GM23248 (cell line): Measurements from ENCODE around the gene ZNF346. TPM values are rescaled to one million over a fixed set of nuclear protein-coding genes. Genes with fewer than 3 reads are reported as not detected.
A peak's percentile ranks its signal among the peaks of the same experiment; 100 is the strongest.

ENCODE experiments used
- DNase-seq: peaks from one replicate; pipeline ENCODE4 v3.0.0-alpha.2; 2015
- H2AFZ ChIP-seq: fragments of 200-600 bp; sonication (generic); 2 replicates; pipeline ENCODE4 v1.6.1; 2016; ENCODE audit warnings: antibody characterized with exemption
- H3F3A ChIP-seq: fragments of 200-600 bp; sonication (generic); 2 replicates; pipeline ENCODE4 v1.6.1; 2016; ENCODE audit warnings: mild to moderate bottlenecking, antibody characterized with exemption, mixed run types; ENCODE audit not compliant: insufficient read depth
- H3K27ac ChIP-seq: fragments of 200-600 bp; sonication (generic); 2 replicates; pipeline ENCODE4 v1.5.1; 2016; ENCODE audit warnings: mild to moderate bottlenecking
- H3K27me3 ChIP-seq: fragments of 200-600 bp; sonication (generic); replicated peaks from 2 replicates; pipeline ENCODE4 v1.6.1; 2016; ENCODE audit warnings: mild to moderate bottlenecking; ENCODE audit not compliant: insufficient read depth
- H3K36me3 ChIP-seq: fragments of 200-600 bp; sonication (generic); 2 replicates; pipeline ENCODE4 v1.6.1; 2016; ENCODE audit warnings: low read depth, mild to moderate bottlenecking
- H3K4me1 ChIP-seq: fragments of 200-600 bp; sonication (generic); 2 replicates; pipeline ENCODE4 v1.6.1; 2016; ENCODE audit warnings: mild to moderate bottlenecking; ENCODE audit not compliant: insufficient read depth
- H3K4me2 ChIP-seq: fragments of 200-600 bp; sonication (generic); one replicate; pipeline ENCODE4 v1.6.1; 2016; ENCODE audit warnings: mild to moderate bottlenecking; ENCODE audit not compliant: unreplicated experiment
- H3K4me3 ChIP-seq: fragments of 200-600 bp; sonication (generic); 2 replicates; pipeline ENCODE4 v1.5.1; 2016; ENCODE audit warnings: mild to moderate bottlenecking
- H3K79me2 ChIP-seq: fragments of 200-600 bp; sonication (generic); 2 replicates; pipeline ENCODE4 v1.6.1; 2016; ENCODE audit warnings: mild to moderate bottlenecking; ENCODE audit not compliant: insufficient read depth
- H3K9ac ChIP-seq: fragments of 200-600 bp; sonication (generic); 2 replicates; pipeline ENCODE4 v1.6.1; 2016; ENCODE audit warnings: mild to moderate bottlenecking
- H3K9me2 ChIP-seq: fragments of 200-600 bp; sonication (generic); 2 replicates; pipeline ENCODE4 v1.6.1; 2016; ENCODE audit warnings: mixed run types, mild to moderate bottlenecking, moderate library complexity; ENCODE audit not compliant: insufficient read depth
- H3K9me3 ChIP-seq: fragments of 200-600 bp; sonication (generic); one replicate; pipeline ENCODE4 v1.6.1; 2017; ENCODE audit warnings: low read depth
- H4K20me1 ChIP-seq: fragments of 200-600 bp; sonication (generic); 2 replicates; pipeline ENCODE4 v1.6.0; 2016; ENCODE audit not compliant: insufficient read depth
- EZH2 ChIP-seq: fragments of 200-600 bp; sonication (generic); IDR thresholded peaks from 2 replicates; pipeline ENCODE4 v1.6.1; 2018; ENCODE audit warnings: antibody characterized with exemption, mild to moderate bottlenecking; ENCODE audit not compliant: insufficient read depth, poor library complexity, severe bottlenecking
- EZH2phosphoT487 ChIP-seq: fragments of 200-600 bp; sonication (generic); IDR thresholded peaks from 2 replicates; pipeline ENCODE4 v1.6.1; 2018; ENCODE audit warnings: antibody characterized with exemption, moderate library complexity, mild to moderate bottlenecking, low read depth; ENCODE audit not compliant: insufficient read depth
- WGBS, 2 experiments: methylation state at CpG; one replicate each; pipeline ENCODE4 v1.1.6; 2015 to 2017; ENCODE audit warnings: low lambda C conversion rate in 2 of 2, low coverage in 1 of 2; ENCODE audit errors: missing lambda C conversion rate in 2 of 2; 5-methylcytosine and 5-hydroxymethylcytosine counted together
- in situ Hi-C: fragments of 300-500 bp; cut with MboI; formaldehyde crosslinking; loops from 2 replicates; pipeline ENCODE4 v1.15.0; 2020
- polyA plus RNA-seq: library from polyadenylated mRNA; unstranded; fragments of >200 nt; fragmentation: Nextera tagmentation; extraction: Ambion mirVana; gene quantifications from 2 replicates; pipeline ENCODE4 v1.2.1, GENCODE V29; 2016
- total RNA-seq: library from RNA; depleted of rRNA; stranded (reverse); fragments of >200 nt; shearing (Covaris generic); gene quantifications from 2 replicates; pipeline ENCODE4 v1.2.3, GENCODE V29; 2014

Gene ZNF346
- total and polyA plus RNA-seq, 2 experiments from 2014 or later = 13.5 to 14.8 TPM

DNA sequence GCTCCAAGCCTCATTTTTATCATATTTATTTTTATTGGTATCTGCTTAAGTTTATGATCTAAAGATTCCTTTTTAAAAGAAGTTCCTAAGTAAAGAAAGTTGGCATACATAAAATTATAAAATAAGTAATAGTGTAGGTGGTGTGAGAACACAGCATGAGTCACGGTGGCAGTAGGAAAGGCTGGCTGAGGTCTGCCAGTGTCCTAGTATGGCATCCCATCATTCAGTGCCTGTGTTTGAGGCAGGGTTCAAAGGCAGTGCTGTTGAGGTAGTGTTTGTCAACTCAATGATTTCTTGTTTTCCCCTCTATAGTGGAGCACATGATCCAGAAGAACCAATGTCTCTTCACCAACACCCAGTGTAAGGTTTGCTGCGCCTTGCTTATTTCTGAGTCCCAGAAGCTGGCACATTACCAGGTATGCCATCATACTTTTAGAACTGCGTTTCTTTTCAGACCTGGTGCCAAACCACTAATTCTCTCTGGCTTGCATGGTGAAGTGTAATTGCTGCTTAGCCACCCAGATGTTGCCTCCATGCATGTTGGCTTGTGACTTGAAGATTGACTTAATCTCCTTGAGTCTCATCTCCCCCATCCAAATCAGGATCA lies 18.4 kb downstream of the ZNF346 start:
- peak; percentile 89 for DNase-seq
- H3K79me2 ChIP-seq = peaks cover 35% of the 10 kb centered on the region
- no peak overlapping the region for H3K4me3 ChIP-seq
- peak overlapping the region; percentile 32 for H3K4me2 ChIP-seq
- peak overlapping the region; percentile 44 for H3K27ac ChIP-seq
- no peaks in the 10 kb centered on the region for H3K27me3 ChIP-seq
- peaks cover 30% of the 10 kb centered on the region; the same call in 1 of the 2 replicates for H3K36me3 ChIP-seq
- no peak for TF ChIP-seq EZH2
- no peak for TF ChIP-seq EZH2phosphoT487
- no peaks in the 10 kb centered on the region for H3K9me3 ChIP-seq
- no peak overlapping the region for H3K9ac ChIP-seq
- H2AFZ ChIP-seq = no peak overlapping the region
- in situ Hi-C loops = no loop called here
- H3K4me1 ChIP-seq = peaks cover 19% of the 10 kb centered on the region
- H4K20me1 ChIP-seq = peaks cover 3% of the 10 kb centered on the region; the same call in 1 of the 2 replicates
- peaks cover 23% of the 10 kb centered on the region for H3F3A ChIP-seq
- H3K9me2 ChIP-seq = no peaks in the 10 kb centered on the region
- 34 to 47% methylated on average over 3 of the region's 3 CpGs for WGBS, 2 experiments

- DNase-seq = peak; percentile 45
- H3K9ac ChIP-seq = no peak overlapping the region
- no peaks in the 10 kb centered on the region for H3K9me2 ChIP-seq
- H3F3A ChIP-seq = peaks cover 23% of the 10 kb centered on the region
- TF ChIP-seq EZH2 = no peak
- no peak for TF ChIP-seq EZH2phosphoT487
- no peak overlapping the region for H3K4me3 ChIP-seq
- WGBS, 2 experiments = 94 to 95% methylated on average over 2 of the region's 2 CpGs
- no peaks in the 10 kb centered on the region for H3K9me3 ChIP-seq
- no peak overlapping the region for H2AFZ ChIP-seq
- H3K27ac ChIP-seq = peak overlapping the region; percentile 44
- in situ Hi-C loops = no loop called here
- peaks cover 25% of the 10 kb centered on the region for H3K79me2 ChIP-seq
- H3K4me1 ChIP-seq = peaks cover 19% of the 10 kb centered on the region
- H4K20me1 ChIP-seq = peaks cover 3% of the 10 kb centered on the region; the same call in 1 of the 2 replicates
- H3K36me3 ChIP-seq = peaks cover 30% of the 10 kb centered on the region; the same call in 1 of the 2 replicates
- no peaks in the 10 kb centered on the region for H3K27me3 ChIP-seq
- H3K4me2 ChIP-seq = no peak overlapping the region
Measured at GRCh38 chr5:177041936-177042335, 19.4 kb downstream of the ZNF346 start.

DNA sequence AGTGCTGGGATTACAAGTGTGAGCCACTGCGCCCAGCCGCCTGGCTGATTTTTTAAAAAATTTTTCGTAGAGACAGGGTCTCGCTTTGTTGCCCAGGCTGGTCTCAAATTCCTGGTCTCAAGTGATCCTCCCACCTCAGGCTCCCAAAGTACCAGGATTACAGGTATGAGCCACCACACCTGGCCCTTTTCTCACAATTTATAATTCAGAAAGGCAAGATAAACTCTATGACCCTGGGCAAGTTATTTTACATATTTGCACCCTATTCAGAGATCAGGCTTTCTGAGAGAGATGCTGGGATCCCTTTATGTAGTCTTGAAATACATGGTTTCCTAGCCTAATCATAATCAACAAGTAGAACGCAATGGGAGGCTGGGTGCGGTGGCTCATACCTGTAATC lies 20.6 kb downstream of the ZNF346 start:
- no peak for DNase-seq
- no peak overlapping the region for H3K4me3 ChIP-seq
- H3K79me2 ChIP-seq = peaks cover 17% of the 10 kb centered on the region
- peaks cover 30% of the 10 kb centered on the region; the same call in 1 of the 2 replicates for H3K36me3 ChIP-seq
- 93 to 96% methylated on average over 6 of the region's 6 CpGs for WGBS, 2 experiments
- no peak overlapping the region for H3K4me2 ChIP-seq
- H3K9me3 ChIP-seq = no peaks in the 10 kb centered on the region
- no peak overlapping the region for H3K9ac ChIP-seq
- H3K9me2 ChIP-seq = no peaks in the 10 kb centered on the region
- H4K20me1 ChIP-seq = peaks cover 3% of the 10 kb centered on the region; the same call in 1 of the 2 replicates
- H3K27ac ChIP-seq = no peak overlapping the region
- TF ChIP-seq EZH2 = no peak
- TF ChIP-seq EZH2phosphoT487 = no peak
- in situ Hi-C loops = no loop called here
- H2AFZ ChIP-seq = no peak overlapping the region
- H3K4me1 ChIP-seq = peaks cover 19% of the 10 kb centered on the region
- H3F3A ChIP-seq = peaks cover 23% of the 10 kb centered on the region
- H3K27me3 ChIP-seq = no peaks in the 10 kb centered on the region

DNA sequence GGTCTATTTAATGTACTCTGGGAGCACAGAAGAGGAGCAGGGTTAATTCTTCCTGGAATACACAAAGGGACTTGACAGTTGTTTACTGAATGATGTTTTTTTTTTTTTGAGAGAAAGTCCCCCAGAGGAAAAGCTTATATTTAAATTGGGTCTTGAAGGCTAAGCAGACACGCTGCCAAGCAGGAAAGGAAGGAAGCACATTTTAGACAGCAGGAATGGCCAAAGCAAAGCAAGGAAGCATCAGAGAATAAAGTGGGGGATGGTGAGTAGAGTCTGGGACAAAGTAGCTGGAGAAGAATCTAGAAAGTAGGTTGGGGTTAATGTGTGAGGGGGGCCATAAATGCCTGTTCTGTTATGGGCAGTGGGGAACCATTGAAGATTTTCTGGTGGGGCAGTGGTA lies 21.5 kb downstream of the ZNF346 start:
- Histone ChIP-seq H3K9me2 (no peaks in the 10 kb centered on the region), H3K9me3 (no peaks in the 10 kb centered on the region), H3K4me1 (peaks cover 19% of the 10 kb centered on the region), H3K27me3 (no peaks in the 10 kb centered on the region), H3K36me3 (peaks cover 30% of the 10 kb centered on the region; the same call in 1 of the 2 replicates), H3K27ac (no peak overlapping the region), H4K20me1 (peaks cover 3% of the 10 kb centered on the region; the same call in 1 of the 2 replicates), H3K4me2 (no peak overlapping the region), H3K4me3 (no peak overlapping the region), H3K9ac (no peak overlapping the region), H3F3A (peaks cover 23% of the 10 kb centered on the region), H3K79me2 (peaks cover 10% of the 10 kb centered on the region), H2AFZ (no peak overlapping the region)
- WGBS, 2 experiments = 94 to 100% methylated on average over 1 of the region's 1 CpG
- DNase-seq = no peak
- in situ Hi-C loops = no loop called here
- no peak for TF ChIP-seq EZH2
- TF ChIP-seq EZH2phosphoT487 = no peak
